Measurements from ENCODE around the gene SLC15A3. TPM values are rescaled to one million over a fixed set of nuclear protein-coding genes. Genes with fewer than 3 reads are reported as not detected.

SLC15A3 gene
- total RNA-seq, 4 donors from 2014 or later: 8.1 to 18.9 (median 12.6) TPM

GRCh38 chr11:60897496-60897895, 54.5 kb downstream of the SLC15A3 start:
- no peak for DNase-seq
- no peak overlapping the region for H3K4me3 ChIP-seq
- intact Hi-C loops (cut with DNase I; ENCODE audit: low total_unique reads): loop anchor here (5.0 kb wide), 1 partner anchor 65 kb away; no protein-coding TSS in a partner anchor
- no peak for TF ChIP-seq POLR2AphosphoS5 (IDR thresholded peaks at IDR 0.05)
- no peak for TF ChIP-seq POLR2A (IDR thresholded peaks at IDR 0.05)
- TF ChIP-seq, protein P1, sequence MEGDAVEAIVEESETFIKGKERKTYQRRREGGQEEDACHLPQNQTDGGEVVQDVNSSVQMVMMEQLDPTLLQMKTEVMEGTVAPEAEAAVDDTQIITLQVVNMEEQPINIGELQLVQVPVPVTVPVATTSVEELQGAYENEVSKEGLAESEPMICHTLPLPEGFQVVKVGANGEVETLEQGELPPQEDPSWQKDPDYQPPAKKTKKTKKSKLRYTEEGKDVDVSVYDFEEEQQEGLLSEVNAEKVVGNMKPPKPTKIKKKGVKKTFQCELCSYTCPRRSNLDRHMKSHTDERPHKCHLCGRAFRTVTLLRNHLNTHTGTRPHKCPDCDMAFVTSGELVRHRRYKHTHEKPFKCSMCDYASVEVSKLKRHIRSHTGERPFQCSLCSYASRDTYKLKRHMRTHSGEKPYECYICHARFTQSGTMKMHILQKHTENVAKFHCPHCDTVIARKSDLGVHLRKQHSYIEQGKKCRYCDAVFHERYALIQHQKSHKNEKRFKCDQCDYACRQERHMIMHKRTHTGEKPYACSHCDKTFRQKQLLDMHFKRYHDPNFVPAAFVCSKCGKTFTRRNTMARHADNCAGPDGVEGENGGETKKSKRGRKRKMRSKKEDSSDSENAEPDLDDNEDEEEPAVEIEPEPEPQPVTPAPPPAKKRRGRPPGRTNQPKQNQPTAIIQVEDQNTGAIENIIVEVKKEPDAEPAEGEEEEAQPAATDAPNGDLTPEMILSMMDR (IDR thresholded peaks at IDR 0.05): no peak
- no peak for TF ChIP-seq EP300 (IDR thresholded peaks at IDR 0.05; ENCODE audit: low read depth)
- WGBS, 2 donors (ENCODE audit: low coverage in 1 of 2): 95 to 97% methylated on average over 4 of the region's 4 CpGs
- H3K27me3 ChIP-seq: no peaks in the 10 kb centered on the region
- H3K27ac ChIP-seq: no peak overlapping the region
- in situ Hi-C loops (cut with MboI; ENCODE audit: low pct_ligation_motif_present in 1 of 4, low pct_unique_long_range_greater_than_20kb in 1 of 4, low sequenced_read_pairs in 3 of 4): loop anchor here (5.0 to 10.0 kb wide), 2 partner anchors 63 to 65 kb away; no protein-coding TSS in a partner anchor
- H3K9me3 ChIP-seq: no peaks in the 10 kb centered on the region
- peaks cover 0 to 73% (median 30%) of the 10 kb centered on the region in 4 donors for H3K36me3 ChIP-seq
- peaks cover 0 to 10% (median 0%) of the 10 kb centered on the region in 4 donors for H3K4me1 ChIP-seq

DNA sequence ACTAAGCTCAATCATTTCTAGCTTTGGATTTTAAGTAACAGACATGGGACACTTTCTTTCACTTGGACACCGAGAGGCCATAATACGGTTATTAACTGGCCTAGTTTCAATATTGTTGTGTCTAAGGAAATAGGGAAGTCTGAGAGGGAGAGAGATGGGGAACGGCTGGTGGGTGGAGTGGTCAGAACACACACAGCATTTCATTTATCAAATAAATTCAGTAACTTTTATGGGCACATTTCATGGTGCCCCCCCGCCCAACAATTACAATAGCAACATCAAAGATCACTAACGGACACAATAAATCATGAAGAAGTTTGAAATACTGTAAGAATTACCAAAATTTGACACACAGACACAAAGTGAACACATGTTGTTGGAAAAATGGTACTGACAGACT, 56.3 kb downstream of the SLC15A3 start:
- in situ Hi-C loops (cut with MboI; ENCODE audit: low pct_ligation_motif_present in 1 of 4, low pct_unique_long_range_greater_than_20kb in 1 of 4, low sequenced_read_pairs in 3 of 4) (loop anchor here (5.0 to 10.0 kb wide), 2 partner anchors 61 to 63 kb away; no protein-coding TSS in a partner anchor), intact Hi-C loops (cut with DNase I; ENCODE audit: low total_unique reads) (loop anchor here (5.0 kb wide), 1 partner anchor 63 kb away; no protein-coding TSS in a partner anchor)
- Histone ChIP-seq H3K4me3 (no peak overlapping the region), H3K4me1 (peaks cover 0 to 10% (median 0%) of the 10 kb centered on the region in 4 donors), H3K9me3 (no peaks in the 10 kb centered on the region), H3K36me3 (peaks cover 0 to 56% (median 22%) of the 10 kb centered on the region in 4 donors), H3K27me3 (no peaks in the 10 kb centered on the region), H3K27ac (peak overlapping the region in 2 of 4 donors; percentile 33 to 40)
- DNase-seq: peak; percentile 59
- TF ChIP-seq POLR2AphosphoS5 (IDR thresholded peaks at IDR 0.05) (no peak), POLR2A (IDR thresholded peaks at IDR 0.05) (no peak), EP300 (IDR thresholded peaks at IDR 0.05; ENCODE audit: low read depth) (no peak)
- TF ChIP-seq, protein P1 (IDR thresholded peaks at IDR 0.05): no peak
- 65 to 68% methylated on average over 5 of the region's 5 CpGs for WGBS, 2 donors (ENCODE audit: low coverage in 1 of 2)

DNA sequence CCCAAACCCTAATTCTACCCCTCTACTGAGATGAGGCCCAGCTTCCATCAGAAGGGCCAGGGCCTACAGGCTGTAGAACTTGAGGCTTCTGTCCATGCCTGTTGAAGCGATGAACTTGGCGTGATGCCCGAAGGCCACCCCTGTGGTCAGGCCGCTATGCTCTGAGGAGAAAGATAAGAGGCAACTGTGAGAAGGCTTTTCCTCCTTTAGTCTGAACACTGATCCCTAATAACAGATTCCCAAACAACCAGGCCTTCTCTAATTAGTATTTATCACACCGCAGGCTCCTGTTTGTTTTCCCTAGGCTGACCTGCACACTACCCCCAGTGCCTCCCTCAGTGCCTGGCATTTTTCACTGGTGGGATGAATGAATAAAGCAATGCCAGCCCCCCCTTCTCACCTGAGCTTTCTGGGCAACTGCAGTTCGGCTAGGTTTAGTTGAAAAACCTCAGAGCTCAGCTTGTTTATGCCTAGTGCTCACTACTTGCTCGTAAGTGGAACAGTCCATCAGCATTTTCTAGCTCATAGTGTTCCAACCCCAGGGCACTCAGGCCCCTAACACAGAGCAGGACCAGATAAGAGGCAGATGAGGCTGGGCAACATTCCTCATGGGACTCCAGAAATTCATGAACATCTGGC, 60.8 kb downstream of the SLC15A3 start:
- intact Hi-C loops (cut with DNase I; ENCODE audit: low total_unique reads): no loop called here
- DNase-seq: no peak
- H3K4me1 ChIP-seq: peaks cover 0 to 13% (median 0%) of the 10 kb centered on the region in 4 donors
- TF ChIP-seq EP300 (IDR thresholded peaks at IDR 0.05; ENCODE audit: low read depth) (no peak), POLR2AphosphoS5 (IDR thresholded peaks at IDR 0.05) (no peak), POLR2A (IDR thresholded peaks at IDR 0.05) (no peak)
- TF ChIP-seq, protein P1 (IDR thresholded peaks at IDR 0.05): no peak
- no peak overlapping the region for H3K4me3 ChIP-seq
- in situ Hi-C loops (cut with MboI; ENCODE audit: low pct_ligation_motif_present in 1 of 4, low pct_unique_long_range_greater_than_20kb in 1 of 4, low sequenced_read_pairs in 3 of 4): loop anchor here in 2 of 4 donors (10.0 kb wide), 1 partner anchor 56 kb away; no protein-coding TSS in a partner anchor
- peaks cover 0 to 27% (median 6%) of the 10 kb centered on the region in 4 donors for H3K36me3 ChIP-seq
- H3K27ac ChIP-seq: no peak overlapping the region
- no peaks in the 10 kb centered on the region for H3K27me3 ChIP-seq
- 87% methylated on average over 7 of the region's 7 CpGs; no CpG with 5 or more reads in 1 of the 2 donors for WGBS, 2 donors (ENCODE audit: low coverage in 1 of 2)
- H3K9me3 ChIP-seq: no peaks in the 10 kb centered on the region

DNA sequence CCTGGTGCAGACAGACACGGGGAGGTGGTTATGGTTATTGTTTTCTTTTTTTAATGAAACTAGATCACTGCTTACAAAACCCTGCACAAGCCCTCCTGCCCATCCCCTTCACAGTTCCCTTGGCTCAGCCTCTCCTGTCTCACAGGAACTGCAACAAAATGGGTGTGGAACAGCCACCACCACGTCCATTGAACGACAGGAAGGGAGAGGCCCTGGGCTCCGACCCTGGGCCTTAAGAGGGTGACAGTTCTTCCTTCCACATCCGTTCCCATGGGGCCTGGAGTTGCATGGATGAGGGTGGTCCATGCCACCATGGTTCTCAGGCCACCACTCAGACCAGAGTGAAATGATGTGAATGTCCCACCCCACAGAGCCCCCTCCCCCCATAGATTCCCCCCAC, 61.3 kb downstream of the SLC15A3 start:
- H3K9me3 ChIP-seq: no peaks in the 10 kb centered on the region
- no peak overlapping the region for H3K4me3 ChIP-seq
- H3K4me1 ChIP-seq: peaks cover 0 to 9% (median 0%) of the 10 kb centered on the region in 4 donors
- H3K27me3 ChIP-seq: no peaks in the 10 kb centered on the region
- TF ChIP-seq EP300 (IDR thresholded peaks at IDR 0.05; ENCODE audit: low read depth) (no peak), POLR2A (IDR thresholded peaks at IDR 0.05) (no peak), POLR2AphosphoS5 (IDR thresholded peaks at IDR 0.05) (no peak)
- TF ChIP-seq, protein P1 (IDR thresholded peaks at IDR 0.05): no peak
- in situ Hi-C loops (cut with MboI; ENCODE audit: low pct_ligation_motif_present in 1 of 4, low pct_unique_long_range_greater_than_20kb in 1 of 4, low sequenced_read_pairs in 3 of 4): loop anchor here in 2 of 4 donors (10.0 kb wide), 1 partner anchor 56 kb away; no protein-coding TSS in a partner anchor
- intact Hi-C loops (cut with DNase I; ENCODE audit: low total_unique reads): no loop called here
- H3K36me3 ChIP-seq: peaks cover 0 to 22% (median 4%) of the 10 kb centered on the region in 4 donors
- peak overlapping the region in 1 of 4 donors; percentile 10 for H3K27ac ChIP-seq
- DNase-seq: no peak
- 46 to 60% methylated on average over 1 to 5 of the region's 5 CpGs for WGBS, 2 donors (ENCODE audit: low coverage in 1 of 2)
